NT2/D1 (cell line): ENCODE data around the gene GATC.

ENCODE experiments used
- SUZ12 ChIP-seq: IDR thresholded peaks from 2 replicates; pipeline ENCODE4 v1.6.1; 2011; ENCODE audit not compliant: insufficient read length, insufficient read depth; ENCODE audit errors: extremely low read depth
- YY1 ChIP-seq: IDR thresholded peaks from 2 replicates; pipeline ENCODE4 v1.6.1; 2011; ENCODE audit not compliant: insufficient read length, insufficient read depth
- ZNF274 ChIP-seq: IDR thresholded peaks from 2 replicates; pipeline ENCODE4 v1.6.1; 2011; ENCODE audit warnings: mild to moderate bottlenecking, low read depth, low read length

GRCh38 chr12:120408771-120409170 lies 37.5 kb upstream of the GATC start:
- TF ChIP-seq YY1 (no peak), SUZ12 (no peak), ZNF274 (no peak)
